ENCODE results near the gene LRMDA.

The LRMDA gene

DNA sequence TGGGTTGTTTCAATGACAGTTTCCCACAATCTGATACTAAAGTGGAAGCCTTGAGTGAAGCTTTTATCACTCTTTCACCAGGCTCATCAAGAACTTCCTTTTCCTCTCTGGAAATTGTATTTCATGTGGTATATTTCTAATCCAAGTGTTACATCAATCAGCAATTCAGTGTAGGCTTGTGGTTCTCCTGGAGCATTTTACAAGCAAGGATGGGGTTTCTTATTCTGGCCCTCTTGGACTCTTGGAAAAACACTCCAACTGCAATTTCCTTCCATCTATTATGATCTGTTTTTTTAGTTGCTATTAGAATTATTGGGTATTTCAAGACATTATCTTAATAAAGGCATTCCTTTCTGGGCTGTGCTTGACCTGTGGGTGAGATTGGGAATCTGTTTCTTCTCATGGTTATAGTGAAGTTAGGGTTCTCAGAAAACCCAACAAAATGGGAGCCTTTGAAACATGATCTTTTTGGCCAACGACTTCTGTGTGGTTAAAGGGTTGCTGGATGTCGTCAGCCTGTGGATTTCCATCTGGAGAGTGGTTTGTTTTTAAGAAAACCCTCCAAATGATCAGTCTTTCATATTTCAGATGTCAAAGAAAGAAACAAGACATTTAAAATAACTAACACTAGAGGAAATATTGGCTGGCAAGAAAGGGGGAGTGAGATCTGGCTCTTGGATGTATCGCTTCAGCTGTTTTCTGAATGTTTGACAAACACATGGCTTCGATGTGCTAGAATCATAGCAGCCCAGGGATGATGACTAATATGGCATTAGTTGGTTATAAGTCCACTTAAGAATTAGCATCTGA lies 540.2 kb downstream of the LRMDA start:
- DNase-seq (ENCODE audit: low read depth in 1 of 2, low spot score in 1 of 2) = no peak

DNA sequence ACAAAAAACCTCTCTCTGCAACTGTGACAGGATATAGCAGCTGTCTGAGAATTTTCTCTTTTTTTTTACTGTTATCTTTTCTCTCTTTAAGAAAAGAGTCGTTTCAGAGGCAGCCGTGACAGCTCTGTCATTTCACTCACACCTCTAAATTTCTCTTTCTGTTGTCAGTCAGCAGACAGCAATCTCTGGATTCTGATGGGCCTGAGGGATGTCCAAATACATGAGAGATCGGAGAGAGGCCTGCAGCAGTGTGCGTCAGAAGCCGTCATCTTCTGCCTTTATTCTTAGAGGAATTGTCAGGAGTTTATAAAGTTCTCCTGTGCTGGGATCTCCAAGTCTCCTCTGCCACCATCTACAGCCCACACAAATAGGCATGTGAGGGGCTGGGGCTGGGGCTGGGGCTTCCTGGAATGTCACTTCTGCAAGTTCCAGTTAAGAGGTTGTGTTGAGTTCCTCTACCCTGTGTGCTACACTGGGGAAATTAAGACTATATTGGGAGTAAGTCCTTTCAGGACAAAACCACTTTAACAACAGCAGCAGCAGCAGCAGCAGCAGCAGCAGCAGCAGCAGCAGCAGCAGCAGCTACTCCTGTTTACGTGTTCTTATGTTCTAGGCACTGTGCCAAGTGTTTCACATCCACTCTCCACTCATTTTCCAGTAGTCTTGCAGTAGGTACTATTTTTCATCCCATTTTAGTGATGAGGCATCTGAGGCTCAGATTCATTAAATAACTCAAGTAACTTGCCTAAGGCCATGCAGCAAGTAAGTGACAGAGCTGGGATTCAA lies 541.3 kb downstream of the LRMDA start:
- DNase-seq (ENCODE audit: low read depth in 1 of 2, low spot score in 1 of 2) = no peak

DNA sequence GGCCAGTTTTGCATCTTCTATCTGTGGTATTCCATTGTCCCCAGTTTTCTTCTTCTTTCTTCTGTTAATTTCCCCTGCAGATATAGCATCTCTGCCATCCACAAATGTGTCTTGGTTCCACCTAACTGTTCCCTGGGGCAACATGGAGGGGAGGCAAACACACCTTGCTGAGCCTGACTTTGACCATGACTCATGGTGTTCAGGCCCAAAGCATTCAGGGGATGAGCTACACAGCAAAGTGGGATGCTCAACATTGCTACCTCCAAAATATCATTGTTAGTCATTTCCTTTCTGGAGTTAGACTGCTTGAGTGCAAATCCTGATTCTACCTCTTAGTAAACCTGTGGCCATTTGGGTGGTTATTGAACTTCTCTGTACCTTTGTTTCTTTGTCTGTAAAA lies 542.7 kb downstream of the LRMDA start:
- DNase-seq (ENCODE audit: low read depth in 1 of 2, low spot score in 1 of 2) = no peak

DNA sequence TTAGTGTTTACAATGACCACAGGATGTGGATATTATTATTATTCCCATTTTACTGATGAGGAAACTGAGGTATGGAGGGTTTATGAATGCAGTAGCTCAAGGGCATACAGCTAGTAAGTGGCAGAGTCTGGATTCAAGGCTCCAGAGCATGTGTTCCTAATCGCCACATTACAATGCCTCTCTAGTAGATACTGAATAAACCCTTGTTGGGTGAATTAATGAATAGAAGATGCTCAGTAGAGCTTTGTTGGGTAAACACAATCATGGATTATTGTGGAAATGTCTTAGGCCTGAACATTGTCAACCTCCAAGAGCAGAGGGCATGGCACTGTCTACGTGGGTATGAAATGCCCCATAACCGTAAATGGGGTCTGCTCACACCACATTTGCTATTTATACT lies 545.3 kb downstream of the LRMDA start:
- no peak for DNase-seq (ENCODE audit: low read depth in 1 of 2, low spot score in 1 of 2)

DNA sequence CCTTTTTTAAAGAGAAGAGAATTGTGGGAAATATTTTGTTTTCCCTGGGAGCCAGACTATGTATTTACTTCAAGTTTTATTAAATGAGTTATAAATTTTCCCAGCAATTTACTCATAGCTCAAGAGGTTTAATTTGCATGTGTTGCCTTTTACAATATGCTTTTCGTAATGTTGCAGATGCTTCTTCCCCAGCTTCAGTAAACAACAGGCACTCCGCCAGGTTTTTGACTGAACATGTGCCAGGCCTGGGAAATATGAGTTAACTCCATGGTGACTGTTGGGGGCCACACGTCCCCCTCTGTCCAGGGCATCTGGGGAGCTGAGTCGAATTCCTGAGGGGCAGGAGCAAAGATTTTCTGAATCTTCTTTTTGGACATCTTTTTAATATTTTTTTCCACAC lies 545.7 kb downstream of the LRMDA start:
- DNase-seq (ENCODE audit: low read depth in 1 of 2, low spot score in 1 of 2) = no peak

DNA sequence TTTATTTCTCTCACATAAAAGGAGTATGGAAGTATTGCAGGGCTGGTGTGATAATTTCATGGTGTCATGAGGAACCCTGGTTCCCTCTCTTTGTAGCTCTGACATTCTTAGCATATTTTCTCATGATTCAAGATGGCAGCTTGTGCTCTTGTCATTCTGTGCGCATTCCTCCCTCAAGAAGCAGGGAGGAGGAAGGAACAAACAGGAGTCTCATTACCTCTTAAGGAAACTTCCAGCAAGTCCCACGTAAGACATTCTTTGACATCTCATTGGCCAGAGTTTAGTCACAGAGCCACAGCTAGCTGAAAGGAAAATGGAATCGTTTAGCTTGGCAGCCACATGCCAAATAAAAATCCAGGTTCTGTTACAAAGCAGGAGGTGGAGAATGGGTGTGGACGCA lies 546.8 kb downstream of the LRMDA start:
- no peak for DNase-seq (ENCODE audit: low read depth in 1 of 2, low spot score in 1 of 2)

DNA sequence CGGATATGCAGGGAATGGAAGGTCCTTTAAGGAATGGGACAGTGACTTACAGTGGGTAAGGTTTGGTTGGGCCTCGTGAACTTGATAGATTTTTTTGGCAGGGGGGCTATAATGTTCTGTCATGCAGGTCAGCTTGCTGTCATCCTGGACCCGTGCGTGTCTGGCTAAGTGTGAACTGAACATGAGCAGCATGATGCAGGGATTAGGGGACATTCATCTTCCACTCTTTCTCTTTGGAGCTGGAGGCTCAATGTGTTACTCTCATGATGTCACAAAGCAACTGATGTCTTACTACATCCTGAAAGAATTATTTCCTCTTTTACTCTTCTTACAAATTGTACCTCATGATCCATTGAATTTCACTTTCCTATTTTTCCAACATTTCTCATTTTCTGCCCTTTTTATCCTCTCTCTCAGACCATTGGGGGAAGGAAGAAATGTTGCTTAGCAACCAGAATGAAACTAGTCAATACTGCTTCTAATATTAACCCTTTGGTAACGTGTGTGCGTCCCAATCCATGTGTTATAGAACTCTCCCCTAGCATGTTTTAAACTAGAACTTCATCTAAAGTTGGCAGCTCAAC lies 549.1 kb downstream of the LRMDA start:
- no peak for DNase-seq (ENCODE audit: low read depth in 1 of 2, low spot score in 1 of 2)

DNA sequence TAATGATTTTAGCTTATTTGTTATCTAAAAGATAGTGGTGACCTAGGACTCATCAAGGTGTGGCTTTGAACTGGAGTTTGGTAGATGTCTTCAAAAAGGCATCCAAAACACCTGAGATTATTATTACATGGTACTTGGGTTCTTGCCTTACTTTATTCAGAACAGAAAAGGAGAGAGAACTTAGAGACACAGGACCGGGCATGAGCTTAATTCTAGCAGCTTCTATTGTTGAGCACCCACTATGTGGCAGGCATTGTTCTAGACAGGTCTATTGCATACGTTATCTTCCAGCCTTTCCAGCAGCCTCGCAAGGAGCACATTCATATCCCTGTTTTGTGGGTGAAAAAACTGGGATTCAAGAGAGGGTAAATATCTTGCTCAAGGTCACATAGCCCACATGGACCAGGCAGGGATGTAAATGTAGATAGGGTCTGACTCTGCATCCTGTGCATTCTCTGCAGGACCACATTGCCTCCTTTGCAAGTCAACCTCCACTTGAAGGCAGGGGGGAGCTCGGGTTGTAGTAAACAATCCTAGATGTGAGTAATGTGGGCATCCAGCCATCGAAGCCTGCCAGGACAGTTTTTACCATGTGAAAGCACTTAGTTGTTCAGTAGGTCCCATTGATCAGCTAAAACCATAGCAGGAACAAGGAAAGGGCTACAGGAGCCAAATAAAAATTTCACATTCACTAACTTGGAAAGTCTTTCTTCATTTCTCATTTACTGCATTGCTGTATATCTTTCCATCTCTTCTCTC lies 551.4 kb downstream of the LRMDA start:
- no peak for DNase-seq (ENCODE audit: low read depth in 1 of 2, low spot score in 1 of 2)

DNA sequence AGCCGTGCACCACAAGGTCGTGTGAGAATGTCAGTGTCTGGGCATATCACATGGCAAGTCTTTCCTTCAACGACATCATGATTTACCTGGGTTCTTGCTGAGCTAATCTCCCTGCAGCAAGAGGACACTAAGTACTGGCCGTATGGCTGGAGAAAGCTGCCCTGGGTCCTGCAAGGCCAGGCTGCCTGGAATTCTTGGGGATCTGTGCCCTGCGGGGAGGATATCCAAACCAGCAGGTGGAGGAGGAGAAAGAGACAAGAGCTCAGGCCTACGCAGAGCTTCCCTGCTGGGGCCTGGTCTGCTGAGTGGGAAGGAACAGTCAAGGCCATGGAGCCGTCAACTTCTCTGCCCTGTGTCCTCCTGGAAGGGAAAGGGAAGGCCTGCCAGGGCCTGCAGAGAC lies 552.6 kb downstream of the LRMDA start:
- DNase-seq (ENCODE audit: low read depth in 1 of 2, low spot score in 1 of 2) = no peak

DNA sequence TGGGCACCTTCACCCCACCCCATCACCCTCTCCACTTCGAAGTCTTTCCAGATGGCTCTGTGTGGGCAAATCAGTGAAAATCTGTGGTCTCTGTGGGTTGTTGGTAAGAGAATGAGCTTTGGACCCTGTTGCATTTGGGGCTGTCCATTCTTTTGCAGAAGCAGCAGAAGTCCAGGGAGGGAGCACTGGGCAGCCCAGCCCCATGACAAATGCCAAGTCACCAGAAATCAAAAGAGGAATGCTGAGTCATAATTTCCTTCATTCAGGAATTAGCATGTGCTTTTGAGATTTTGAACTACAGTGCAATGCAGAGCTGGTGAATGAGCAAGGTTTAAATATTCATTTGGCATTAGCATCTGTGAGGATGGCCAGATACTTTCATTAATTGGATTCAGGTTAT lies 556.2 kb downstream of the LRMDA start:
- DNase-seq (ENCODE audit: low read depth in 1 of 2, low spot score in 1 of 2) = no peak

DNA sequence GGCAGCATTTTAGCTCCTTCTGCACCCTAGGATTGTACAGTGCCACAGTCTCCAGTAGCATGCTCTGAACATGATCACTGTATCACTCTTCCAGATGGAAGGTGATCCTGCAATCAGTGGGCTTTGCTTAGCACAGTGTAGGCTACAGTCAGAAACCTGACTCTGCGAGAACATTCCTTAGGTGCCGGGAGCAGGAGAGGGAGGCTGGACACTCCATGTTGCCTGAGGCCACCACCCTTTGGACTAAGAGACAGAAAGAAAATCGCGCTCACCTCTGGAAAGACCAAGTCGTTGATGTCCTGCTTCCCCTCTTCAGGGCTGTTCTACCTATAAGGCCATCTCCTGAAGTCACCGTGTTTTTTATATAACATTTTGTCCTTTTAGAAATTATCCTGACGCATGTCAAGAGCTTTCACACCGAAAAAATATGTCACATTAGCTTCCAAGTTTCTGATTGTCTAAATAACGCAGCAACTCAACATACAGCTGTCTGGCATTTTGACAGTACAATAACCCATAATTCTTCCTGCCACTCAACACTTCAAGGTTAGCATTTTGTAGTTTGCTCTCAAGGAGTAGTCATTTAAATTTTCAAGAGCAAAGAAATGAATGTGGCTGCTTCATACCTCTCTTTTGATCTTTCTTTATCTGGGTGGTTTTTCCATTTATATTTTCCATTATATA lies 563.1 kb downstream of the LRMDA start:
- DNase-seq (ENCODE audit: low read depth in 1 of 2, low spot score in 1 of 2) = no peak

DNA sequence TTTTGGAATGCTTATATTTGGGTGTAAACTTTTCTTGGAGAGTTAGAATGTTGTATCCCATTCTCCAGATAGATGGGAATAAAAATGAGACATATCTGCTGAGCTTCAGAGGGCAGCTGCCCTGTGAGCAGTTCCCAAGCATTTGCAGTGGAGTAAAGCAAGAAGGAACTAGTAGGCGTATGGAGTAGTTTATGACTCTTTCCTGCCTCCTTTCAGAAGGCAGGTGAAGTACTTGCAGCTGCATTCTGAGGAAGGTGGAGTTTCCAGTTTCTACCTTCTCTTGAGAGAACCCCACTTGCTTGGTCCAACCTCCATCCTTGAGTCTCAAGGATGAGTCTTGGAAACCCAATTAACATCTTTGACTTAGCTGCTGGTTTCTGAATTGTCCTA lies 563.6 kb downstream of the LRMDA start:
- DNase-seq (ENCODE audit: low read depth in 1 of 2, low spot score in 1 of 2) = no peak

DNA sequence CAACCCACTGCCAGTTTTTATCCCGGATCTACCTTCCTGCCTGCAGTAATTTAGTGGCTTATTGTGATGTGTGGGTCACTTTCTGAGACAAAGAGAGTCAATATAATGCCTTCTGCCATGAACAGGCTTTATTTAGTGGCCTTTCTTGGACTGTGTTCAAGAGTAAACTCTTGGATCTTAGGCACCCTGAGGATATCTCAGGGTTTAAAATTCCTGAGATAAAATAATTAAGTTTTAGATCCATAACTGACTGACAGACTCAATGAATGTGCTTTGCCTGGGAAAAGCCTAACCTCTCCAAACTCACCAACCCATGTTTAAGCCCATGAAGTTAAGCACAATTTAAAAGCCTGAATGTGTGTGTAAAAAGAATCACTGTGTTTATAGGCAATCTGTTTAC lies 564.3 kb downstream of the LRMDA start:
- no peak for DNase-seq (ENCODE audit: low read depth in 1 of 2, low spot score in 1 of 2)

DNA sequence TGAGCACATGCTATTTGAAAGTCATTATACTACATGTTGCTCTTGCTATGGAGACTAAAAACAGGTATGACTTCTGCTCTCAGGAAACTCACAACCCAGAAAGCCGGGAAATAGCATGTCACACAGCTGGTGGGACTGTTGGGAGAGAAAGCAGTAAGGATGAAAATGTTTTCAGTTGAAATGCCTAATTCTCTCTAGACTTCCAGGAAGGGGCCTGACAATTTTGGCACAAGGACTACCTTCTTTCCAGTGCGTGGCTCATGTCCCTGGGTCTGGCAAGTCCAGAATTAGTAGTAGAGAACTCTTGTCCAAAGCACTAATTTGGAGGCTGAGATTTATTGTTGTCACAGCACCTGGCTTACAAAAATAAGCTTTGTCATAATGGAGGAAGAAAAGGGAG lies 567.6 kb downstream of the LRMDA start:
- DNase-seq (ENCODE audit: low read depth in 1 of 2, low spot score in 1 of 2) = no peak

DNA sequence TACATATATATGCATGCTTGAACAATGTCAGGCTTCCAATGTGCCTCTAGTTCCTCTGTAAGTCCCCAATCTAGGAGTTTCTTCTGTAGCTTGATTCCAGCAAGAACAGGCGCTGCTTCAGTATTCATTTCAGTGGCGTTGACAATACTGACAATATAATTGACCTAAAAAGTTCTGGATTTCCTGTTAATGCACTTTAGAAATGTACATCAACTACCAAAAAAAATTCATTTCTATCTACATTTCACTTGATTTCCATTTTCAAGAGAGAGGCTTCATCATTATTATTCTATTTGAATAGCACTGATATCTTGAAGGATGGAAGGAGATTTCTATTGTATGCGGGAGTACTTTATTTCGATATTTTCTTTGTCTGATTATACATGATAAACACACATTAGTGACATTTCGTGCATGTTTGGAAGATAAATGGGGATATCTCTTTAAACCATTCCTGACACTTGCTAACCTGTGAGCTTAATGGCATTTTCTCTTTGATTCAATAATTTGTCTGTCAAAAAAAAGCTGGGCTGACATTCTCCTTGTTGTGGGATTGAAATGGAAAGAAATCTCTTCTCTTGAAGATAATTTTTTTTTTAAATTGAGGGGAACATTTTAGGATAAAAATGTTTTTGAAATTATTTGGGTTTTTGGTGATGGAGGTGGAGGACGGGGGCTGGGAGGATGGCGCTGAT lies 568.2 kb downstream of the LRMDA start:
- no peak for DNase-seq (ENCODE audit: low read depth in 1 of 2, low spot score in 1 of 2)

DNA sequence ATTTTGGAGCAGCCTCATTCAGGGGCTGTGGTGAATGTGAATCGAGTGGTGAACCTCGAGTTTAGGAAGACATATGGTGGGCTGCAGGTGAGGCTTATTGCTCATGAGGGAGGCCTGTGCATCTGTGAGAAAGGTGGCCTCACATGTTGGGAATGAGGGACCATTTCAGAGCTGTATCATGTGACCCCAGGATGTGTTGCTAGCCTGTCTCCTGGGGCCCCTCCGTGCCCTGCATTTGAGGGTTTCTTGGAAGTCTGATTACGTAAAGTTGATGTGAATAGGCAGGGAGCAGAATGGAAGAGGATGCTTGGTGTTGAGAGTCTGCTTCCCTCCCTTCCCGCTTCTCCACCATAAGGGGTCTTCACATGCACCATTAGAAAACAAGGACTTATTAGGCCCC lies 569.1 kb downstream of the LRMDA start:
- DNase-seq (ENCODE audit: low read depth in 1 of 2, low spot score in 1 of 2) = no peak

DNA sequence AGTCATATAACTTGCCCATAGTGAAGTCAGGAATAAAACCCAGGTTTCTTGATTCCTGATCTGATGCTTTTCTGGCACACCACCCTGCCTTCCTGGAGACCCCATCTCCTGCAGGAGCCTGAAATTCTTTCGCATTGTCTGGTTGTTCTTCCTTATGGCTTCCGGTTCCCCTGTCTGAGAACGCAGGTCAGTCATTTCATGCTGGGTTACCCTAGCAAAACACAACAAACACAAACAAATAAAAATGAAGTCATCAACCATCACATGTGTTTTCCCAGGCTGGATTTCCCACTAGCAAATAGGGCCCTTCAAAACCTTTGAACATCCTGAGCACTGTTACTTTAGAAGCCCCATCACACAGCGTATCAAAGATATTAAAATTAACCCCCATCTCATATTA lies 569.6 kb downstream of the LRMDA start:
- no peak for DNase-seq (ENCODE audit: low read depth in 1 of 2, low spot score in 1 of 2)

DNA sequence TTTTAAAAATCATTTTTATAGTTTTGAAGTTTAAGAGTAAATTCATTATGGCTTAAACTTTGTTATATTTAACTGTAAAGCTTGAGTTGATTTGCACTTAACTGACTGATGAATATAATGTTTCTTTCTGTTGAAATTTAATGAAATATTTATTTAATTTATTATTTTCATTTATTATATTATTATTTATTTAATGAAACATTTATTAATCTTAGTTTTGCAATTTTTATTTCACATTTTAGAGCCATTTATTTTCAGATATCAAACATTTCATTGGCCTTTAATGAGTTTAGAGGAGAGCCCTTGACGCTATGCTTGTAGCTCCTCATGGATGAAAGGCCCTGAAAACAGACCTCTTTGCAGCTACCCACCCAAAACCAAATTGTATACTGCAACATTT lies 570.0 kb downstream of the LRMDA start:
- no peak for DNase-seq (ENCODE audit: low read depth in 1 of 2, low spot score in 1 of 2)

DNA sequence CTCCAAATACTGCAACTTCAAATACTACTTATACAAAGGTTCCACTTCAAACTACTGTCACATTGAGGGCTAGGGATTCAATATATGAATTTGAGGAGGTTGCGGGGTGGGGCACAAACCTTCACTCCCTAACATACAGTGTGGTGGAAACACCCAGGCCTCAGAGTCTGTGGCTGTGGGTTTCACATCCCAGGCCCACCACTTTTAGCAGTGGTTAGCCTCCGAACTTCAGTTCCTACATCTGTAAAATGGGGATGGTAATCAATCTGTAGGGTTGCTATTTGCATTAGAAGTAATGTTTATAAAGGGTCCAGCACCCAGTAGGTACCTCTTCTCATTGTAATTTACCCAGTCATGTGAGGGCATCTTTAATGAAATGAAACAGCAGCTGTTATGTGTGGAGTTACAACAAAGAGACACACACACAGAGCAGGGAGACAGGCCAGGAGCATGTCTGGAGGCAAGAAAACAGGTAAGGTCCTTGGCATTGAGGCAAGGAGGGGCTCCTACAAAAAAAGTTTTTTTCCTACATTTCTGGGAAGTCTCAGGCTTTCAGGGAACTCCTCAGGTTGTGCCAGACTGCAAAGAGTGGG lies 570.9 kb downstream of the LRMDA start:
- DNase-seq (ENCODE audit: low read depth in 1 of 2, low spot score in 1 of 2) = no peak

DNA sequence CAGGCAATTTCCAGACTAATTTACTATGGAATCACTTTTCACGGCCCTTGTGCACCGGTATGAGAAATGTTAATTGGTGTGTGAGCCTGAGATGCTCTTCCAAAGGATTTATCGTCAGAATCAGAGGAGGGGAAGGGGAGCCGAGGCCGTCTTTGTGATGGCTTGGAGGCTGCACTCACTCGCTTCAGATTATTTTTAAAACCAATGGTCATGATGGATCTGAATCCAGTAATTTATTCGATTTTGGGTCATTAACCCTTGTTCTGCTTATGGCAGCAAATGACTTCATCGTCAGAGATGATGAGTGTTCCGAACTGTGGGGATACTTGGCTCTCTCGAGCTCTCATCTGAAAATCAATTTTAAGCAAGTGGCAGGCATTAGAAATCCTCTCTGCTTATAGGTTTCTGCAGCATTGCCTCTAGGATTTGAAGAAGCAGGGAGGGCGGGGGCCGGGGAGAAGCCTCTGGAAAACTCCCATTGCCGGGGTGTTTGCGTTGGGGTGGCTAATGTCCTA lies 576.3 kb downstream of the LRMDA start:
- no peak for DNase-seq (ENCODE audit: low read depth in 1 of 2, low spot score in 1 of 2)

Measured in activated T-helper 1 cell treated with anti-CD3 and anti-CD28 coated beads, Interleukin-2, amount 50 U/mL, for 16 hours (primary cell).